Measurements from ENCODE around the gene TMEM236.

Gene TMEM236

GRCh38 chr10:17795083-17795482 is 43.1 kb downstream of the TMEM236 start:
- Histone ChIP-seq H3K27ac (ENCODE audit: low read depth, low read length) (no peak overlapping the region), H3K4me2 (ENCODE audit: low read depth, low read length, poor library complexity, severe bottlenecking) (no peak overlapping the region), H2AFZ (ENCODE audit: low read depth, low read length, severe bottlenecking) (no peak overlapping the region), H3K36me3 (ENCODE audit: low read length) (no peaks in the 10 kb centered on the region), H3K79me2 (ENCODE audit: insufficient read depth, low read length) (no peaks in the 10 kb centered on the region), H4K20me1 (ENCODE audit: low read depth, low read length) (no peaks in the 10 kb centered on the region), H3K27me3 (ENCODE audit: low read length) (no peaks in the 10 kb centered on the region), H3K9me3 (ENCODE audit: insufficient read depth, low read length) (no peaks in the 10 kb centered on the region), H3K9ac (ENCODE audit: low read length) (no peak overlapping the region), H3K9me2 (replicated peaks; ENCODE audit: insufficient read depth, low read length) (no peaks in the 10 kb centered on the region), H3K4me3 (ENCODE audit: insufficient read depth, low read length, poor library complexity, severe bottlenecking) (no peak overlapping the region), H3F3A (ENCODE audit: insufficient read depth) (no peaks in the 10 kb centered on the region)
- TF ChIP-seq EZH2phosphoT487 (conservative IDR thresholded peaks at IDR 0.05; ENCODE audit: low read length), result no peak
- TF ChIP-seq, protein P1, sequence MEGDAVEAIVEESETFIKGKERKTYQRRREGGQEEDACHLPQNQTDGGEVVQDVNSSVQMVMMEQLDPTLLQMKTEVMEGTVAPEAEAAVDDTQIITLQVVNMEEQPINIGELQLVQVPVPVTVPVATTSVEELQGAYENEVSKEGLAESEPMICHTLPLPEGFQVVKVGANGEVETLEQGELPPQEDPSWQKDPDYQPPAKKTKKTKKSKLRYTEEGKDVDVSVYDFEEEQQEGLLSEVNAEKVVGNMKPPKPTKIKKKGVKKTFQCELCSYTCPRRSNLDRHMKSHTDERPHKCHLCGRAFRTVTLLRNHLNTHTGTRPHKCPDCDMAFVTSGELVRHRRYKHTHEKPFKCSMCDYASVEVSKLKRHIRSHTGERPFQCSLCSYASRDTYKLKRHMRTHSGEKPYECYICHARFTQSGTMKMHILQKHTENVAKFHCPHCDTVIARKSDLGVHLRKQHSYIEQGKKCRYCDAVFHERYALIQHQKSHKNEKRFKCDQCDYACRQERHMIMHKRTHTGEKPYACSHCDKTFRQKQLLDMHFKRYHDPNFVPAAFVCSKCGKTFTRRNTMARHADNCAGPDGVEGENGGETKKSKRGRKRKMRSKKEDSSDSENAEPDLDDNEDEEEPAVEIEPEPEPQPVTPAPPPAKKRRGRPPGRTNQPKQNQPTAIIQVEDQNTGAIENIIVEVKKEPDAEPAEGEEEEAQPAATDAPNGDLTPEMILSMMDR (IDR thresholded peaks at IDR 0.05; ENCODE audit: insufficient read depth, low read length, poor library complexity, severe bottlenecking), result no peak

GRCh38 chr10:17795813-17796594 is 44.0 kb downstream of the TMEM236 start:
- Histone ChIP-seq H3K9ac (ENCODE audit: low read length) (no peak overlapping the region), H4K20me1 (ENCODE audit: low read depth, low read length) (no peaks in the 10 kb centered on the region), H3K36me3 (ENCODE audit: low read length) (no peaks in the 10 kb centered on the region), H3K79me2 (ENCODE audit: insufficient read depth, low read length) (no peaks in the 10 kb centered on the region), H3K9me2 (replicated peaks; ENCODE audit: insufficient read depth, low read length) (no peaks in the 10 kb centered on the region), H3K27me3 (ENCODE audit: low read length) (no peaks in the 10 kb centered on the region), H2AFZ (ENCODE audit: low read depth, low read length, severe bottlenecking) (no peak overlapping the region), H3K9me3 (ENCODE audit: insufficient read depth, low read length) (no peaks in the 10 kb centered on the region), H3K4me2 (ENCODE audit: low read depth, low read length, poor library complexity, severe bottlenecking) (no peak overlapping the region), H3K4me3 (ENCODE audit: insufficient read depth, low read length, poor library complexity, severe bottlenecking) (no peak overlapping the region), H3K27ac (ENCODE audit: low read depth, low read length) (no peak overlapping the region), H3F3A (ENCODE audit: insufficient read depth) (no peaks in the 10 kb centered on the region)
- TF ChIP-seq, protein P1 (IDR thresholded peaks at IDR 0.05; ENCODE audit: insufficient read depth, low read length, poor library complexity, severe bottlenecking), result no peak
- no peak for TF ChIP-seq EZH2phosphoT487 (conservative IDR thresholded peaks at IDR 0.05; ENCODE audit: low read length)

- H3K9me2 ChIP-seq (replicated peaks; ENCODE audit: insufficient read depth, low read length), result no peaks in the 10 kb centered on the region
- no peaks in the 10 kb centered on the region for H4K20me1 ChIP-seq (ENCODE audit: low read depth, low read length)
Measured at GRCh38 chr10:17801507-17801906, 49.5 kb downstream of the TMEM236 start.

More at GRCh38 chr10:17801507-17801906, 49.5 kb downstream of the TMEM236 start:
- no peak overlapping the region for H3K4me2 ChIP-seq (ENCODE audit: low read depth, low read length, poor library complexity, severe bottlenecking)
- H3K79me2 ChIP-seq (ENCODE audit: insufficient read depth, low read length), result no peaks in the 10 kb centered on the region
- TF ChIP-seq, protein P1 (IDR thresholded peaks at IDR 0.05; ENCODE audit: insufficient read depth, low read length, poor library complexity, severe bottlenecking), result no peak
- TF ChIP-seq EZH2phosphoT487 (conservative IDR thresholded peaks at IDR 0.05; ENCODE audit: low read length), result no peak
- H3K27me3 ChIP-seq (ENCODE audit: low read length), result no peaks in the 10 kb centered on the region
- no peak overlapping the region for H3K27ac ChIP-seq (ENCODE audit: low read depth, low read length)
- H3K4me3 ChIP-seq (ENCODE audit: insufficient read depth, low read length, poor library complexity, severe bottlenecking), result no peak overlapping the region
- H3F3A ChIP-seq (ENCODE audit: insufficient read depth), result no peaks in the 10 kb centered on the region
- H3K9ac ChIP-seq (ENCODE audit: low read length), result no peak overlapping the region
- H3K36me3 ChIP-seq (ENCODE audit: low read length), result no peaks in the 10 kb centered on the region
- H2AFZ ChIP-seq (ENCODE audit: low read depth, low read length, severe bottlenecking), result no peak overlapping the region
- H3K9me3 ChIP-seq (ENCODE audit: insufficient read depth, low read length), result no peaks in the 10 kb centered on the region
